ENCODE data around the gene BOK.

The BOK gene

GRCh38 chr2:241541564-241542277 lies 16.8 kb upstream of the BOK start:
- no peak for TF ChIP-seq JUND (IDR thresholded peaks at IDR 0.05; ENCODE audit: low read depth)
- in situ Hi-C loops (cut with HindIII; ENCODE audit: low pct_unique_long_range_greater_than_20kb, low sequenced_read_pairs): no loop called here
- no peak for DNase-seq (ENCODE audit: low read depth in 1 of 2, low spot score in 1 of 2)

GRCh38 chr2:241542278-241542605 lies 16.3 kb upstream of the BOK start:
- TF ChIP-seq JUND (IDR thresholded peaks at IDR 0.05; ENCODE audit: low read depth): no peak
- in situ Hi-C loops (cut with HindIII; ENCODE audit: low pct_unique_long_range_greater_than_20kb, low sequenced_read_pairs): no loop called here
- no peak for DNase-seq (ENCODE audit: low read depth in 1 of 2, low spot score in 1 of 2)

- DNase-seq (ENCODE audit: low read depth in 1 of 2, low spot score in 1 of 2): no peak
- in situ Hi-C loops (cut with HindIII; ENCODE audit: low pct_unique_long_range_greater_than_20kb, low sequenced_read_pairs): no loop called here
- TF ChIP-seq JUND (IDR thresholded peaks at IDR 0.05; ENCODE audit: low read depth): no peak
These were observed 13.4 kb upstream of the BOK start for GRCh38 chr2:241545106-241545505.

GRCh38 chr2:241545523-241546473 lies 12.7 kb upstream of the BOK start:
- in situ Hi-C loops (cut with HindIII; ENCODE audit: low pct_unique_long_range_greater_than_20kb, low sequenced_read_pairs): no loop called here
- DNase-seq (ENCODE audit: low read depth in 1 of 2, low spot score in 1 of 2): no peak
- no peak for TF ChIP-seq JUND (IDR thresholded peaks at IDR 0.05; ENCODE audit: low read depth)

GRCh38 chr2:241546771-241547498 lies 11.6 kb upstream of the BOK start:
- in situ Hi-C loops (cut with HindIII; ENCODE audit: low pct_unique_long_range_greater_than_20kb, low sequenced_read_pairs): no loop called here
- DNase-seq (ENCODE audit: low read depth in 1 of 2, low spot score in 1 of 2): no peak
- TF ChIP-seq JUND (IDR thresholded peaks at IDR 0.05; ENCODE audit: low read depth): no peak

- in situ Hi-C loops (cut with HindIII; ENCODE audit: low pct_unique_long_range_greater_than_20kb, low sequenced_read_pairs): no loop called here
- TF ChIP-seq JUND (IDR thresholded peaks at IDR 0.05; ENCODE audit: low read depth): no peak
- DNase-seq (ENCODE audit: low read depth in 1 of 2, low spot score in 1 of 2): no peak
These were observed 10.6 kb upstream of the BOK start for GRCh38 chr2:241547781-241548450.

- DNase-seq (ENCODE audit: low read depth in 1 of 2, low spot score in 1 of 2): no peak
- in situ Hi-C loops (cut with HindIII; ENCODE audit: low pct_unique_long_range_greater_than_20kb, low sequenced_read_pairs): no loop called here
- no peak for TF ChIP-seq JUND (IDR thresholded peaks at IDR 0.05; ENCODE audit: low read depth)
These were observed 10.1 kb upstream of the BOK start for GRCh38 chr2:241548451-241548835.

GRCh38 chr2:241550616-241551580 lies 7.6 kb upstream of the BOK start:
- in situ Hi-C loops (cut with HindIII; ENCODE audit: low pct_unique_long_range_greater_than_20kb, low sequenced_read_pairs): no loop called here
- no peak for TF ChIP-seq JUND (IDR thresholded peaks at IDR 0.05; ENCODE audit: low read depth)
- DNase-seq (ENCODE audit: low read depth in 1 of 2, low spot score in 1 of 2): no peak

GRCh38 chr2:241551599-241551997 lies 6.9 kb upstream of the BOK start:
- no peak for DNase-seq (ENCODE audit: low read depth in 1 of 2, low spot score in 1 of 2)
- in situ Hi-C loops (cut with HindIII; ENCODE audit: low pct_unique_long_range_greater_than_20kb, low sequenced_read_pairs): no loop called here
- TF ChIP-seq JUND (IDR thresholded peaks at IDR 0.05; ENCODE audit: low read depth): no peak

- no peak for TF ChIP-seq JUND (IDR thresholded peaks at IDR 0.05; ENCODE audit: low read depth)
- in situ Hi-C loops (cut with HindIII; ENCODE audit: low pct_unique_long_range_greater_than_20kb, low sequenced_read_pairs): no loop called here
- DNase-seq (ENCODE audit: low read depth in 1 of 2, low spot score in 1 of 2): no peak
These were observed 6.4 kb upstream of the BOK start for GRCh38 chr2:241551998-241552737.

GRCh38 chr2:241553512-241553830 lies 5.1 kb upstream of the BOK start:
- in situ Hi-C loops (cut with HindIII; ENCODE audit: low pct_unique_long_range_greater_than_20kb, low sequenced_read_pairs): no loop called here
- no peak for TF ChIP-seq JUND (IDR thresholded peaks at IDR 0.05; ENCODE audit: low read depth)
- DNase-seq (ENCODE audit: low read depth in 1 of 2, low spot score in 1 of 2): no peak

All from T47D (cell line).